ENCODE measurements around the gene RAB22A. TPM values are rescaled to one million over a fixed set of nuclear protein-coding genes. Genes with fewer than 3 reads are reported as not detected.

RAB22A gene
- total RNA-seq, 1 donor from 2014 or later, result 17.9 TPM

- Mint-ChIP-seq H3K27me3 (no peaks in the 10 kb centered on the region), H3K9me3 (ENCODE audit: low read depth) (no peaks in the 10 kb centered on the region), H3K4me1 (ENCODE audit: low read depth) (no peaks in the 10 kb centered on the region), H3K36me3 (ENCODE audit: insufficient read depth) (peaks cover 22% of the 10 kb centered on the region), H3K27ac (no peak overlapping the region), H3K4me3 (ENCODE audit: low read depth) (no peak overlapping the region)
- no peak for DNase-seq (ENCODE audit: low spot score, unreplicated experiment)
- no peak for TF ChIP-seq CTCF (IDR thresholded peaks at IDR 0.05; ENCODE audit: unreplicated experiment)
Measured at GRCh38 chr20:58342104-58342945, 32.8 kb downstream of the RAB22A start.

GRCh38 chr20:58344741-58345140 is 35.2 kb downstream of the RAB22A start:
- no peak overlapping the region for H3K4me3 Mint-ChIP-seq (ENCODE audit: low read depth)
- no peak overlapping the region for H3K27ac Mint-ChIP-seq
- no peak for TF ChIP-seq CTCF (IDR thresholded peaks at IDR 0.05; ENCODE audit: unreplicated experiment)
- no peaks in the 10 kb centered on the region for H3K27me3 Mint-ChIP-seq
- no peaks in the 10 kb centered on the region for H3K9me3 Mint-ChIP-seq (ENCODE audit: low read depth)
- no peak for DNase-seq (ENCODE audit: low spot score, unreplicated experiment)
- H3K36me3 Mint-ChIP-seq (ENCODE audit: insufficient read depth), result peaks cover 22% of the 10 kb centered on the region
- no peaks in the 10 kb centered on the region for H3K4me1 Mint-ChIP-seq (ENCODE audit: low read depth)

DNA sequence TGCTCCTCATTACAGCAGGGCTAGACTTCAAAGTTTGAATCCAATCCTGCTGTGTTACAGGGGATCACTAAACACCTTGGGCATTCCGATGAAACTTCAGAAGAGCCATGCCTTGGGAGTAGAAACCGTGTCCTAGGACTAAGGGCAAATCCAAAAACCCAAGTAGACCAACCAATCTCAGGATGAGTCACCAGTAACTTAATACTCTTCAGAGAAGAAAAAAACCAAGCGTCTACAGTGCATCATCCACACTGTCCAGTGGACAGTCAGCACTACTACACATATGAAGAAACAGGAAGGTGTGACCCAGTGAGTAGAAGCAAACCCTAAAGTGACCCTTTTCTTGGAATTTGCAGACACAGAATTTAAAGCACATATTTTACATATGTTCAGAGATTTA is 40.1 kb downstream of the RAB22A start:
- DNase-seq (ENCODE audit: low spot score, unreplicated experiment), result no peak
- H3K27ac Mint-ChIP-seq, result no peak overlapping the region
- no peak overlapping the region for H3K4me3 Mint-ChIP-seq (ENCODE audit: low read depth)
- no peak for TF ChIP-seq CTCF (IDR thresholded peaks at IDR 0.05; ENCODE audit: unreplicated experiment)
- H3K36me3 Mint-ChIP-seq (ENCODE audit: insufficient read depth), result peaks cover 28% of the 10 kb centered on the region
- H3K9me3 Mint-ChIP-seq (ENCODE audit: low read depth), result no peaks in the 10 kb centered on the region
- H3K4me1 Mint-ChIP-seq (ENCODE audit: low read depth), result no peaks in the 10 kb centered on the region
- no peaks in the 10 kb centered on the region for H3K27me3 Mint-ChIP-seq

GRCh38 chr20:58352468-58352867 is 43.0 kb downstream of the RAB22A start:
- no peaks in the 10 kb centered on the region for H3K4me1 Mint-ChIP-seq (ENCODE audit: low read depth)
- no peak overlapping the region for H3K27ac Mint-ChIP-seq
- no peaks in the 10 kb centered on the region for H3K27me3 Mint-ChIP-seq

DNA sequence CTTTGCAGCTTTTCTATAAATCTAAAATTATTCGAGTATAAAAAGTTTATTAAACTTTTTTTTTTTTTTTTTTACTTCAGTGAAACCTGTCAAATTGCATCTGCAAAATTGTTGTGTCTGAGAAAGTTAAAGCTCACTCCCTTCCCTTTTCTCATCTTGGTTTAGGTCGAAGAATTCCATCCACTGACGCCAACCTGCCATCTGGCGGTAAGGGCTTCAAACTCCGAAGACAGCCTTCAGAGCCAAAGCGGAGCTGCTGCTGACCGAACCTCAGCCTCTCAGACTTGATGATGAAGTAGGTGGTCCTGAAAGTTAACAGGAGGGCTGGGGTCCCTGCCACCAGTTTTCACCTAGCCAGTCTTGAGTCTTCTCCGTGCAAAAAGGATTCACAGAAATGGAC is 49.9 kb downstream of the RAB22A start:
- Mint-ChIP-seq H3K9me3 (ENCODE audit: low read depth) (no peaks in the 10 kb centered on the region), H3K4me3 (ENCODE audit: low read depth) (no peak overlapping the region), H3K27ac (no peak overlapping the region), H3K36me3 (ENCODE audit: insufficient read depth) (peaks cover 17% of the 10 kb centered on the region), H3K27me3 (no peaks in the 10 kb centered on the region), H3K4me1 (ENCODE audit: low read depth) (no peaks in the 10 kb centered on the region)
- peak; percentile 25 for TF ChIP-seq CTCF (IDR thresholded peaks at IDR 0.05; ENCODE audit: unreplicated experiment)
- DNase-seq (ENCODE audit: low spot score, unreplicated experiment), result no peak

More at GRCh38 chr20:58352468-58352867, 43.0 kb downstream of the RAB22A start:
- no peak for DNase-seq (ENCODE audit: low spot score, unreplicated experiment)
- Mint-ChIP-seq H3K9me3 (ENCODE audit: low read depth) (no peaks in the 10 kb centered on the region), H3K36me3 (ENCODE audit: insufficient read depth) (peaks cover 20% of the 10 kb centered on the region), H3K4me3 (ENCODE audit: low read depth) (no peak overlapping the region)
- TF ChIP-seq CTCF (IDR thresholded peaks at IDR 0.05; ENCODE audit: unreplicated experiment), result no peak
